GM23248 (cell line): ENCODE results near the gene P2RY8. TPM values are rescaled to one million over a fixed set of nuclear protein-coding genes. Genes with fewer than 3 reads are reported as not detected.

Experiments used
- DNase-seq: peaks from one replicate; pipeline ENCODE4 v3.0.0-alpha.2; 2015
- H2AFZ ChIP-seq: fragments of 200-600 bp; sonication (generic); 2 replicates; pipeline ENCODE4 v1.6.1; 2016; ENCODE audit warnings: antibody characterized with exemption
- H3F3A ChIP-seq: fragments of 200-600 bp; sonication (generic); 2 replicates; pipeline ENCODE4 v1.6.1; 2016; ENCODE audit warnings: mild to moderate bottlenecking, antibody characterized with exemption, mixed run types; ENCODE audit not compliant: insufficient read depth
- H3K27ac ChIP-seq: fragments of 200-600 bp; sonication (generic); 2 replicates; pipeline ENCODE4 v1.5.1; 2016; ENCODE audit warnings: mild to moderate bottlenecking
- H3K27me3 ChIP-seq: fragments of 200-600 bp; sonication (generic); replicated peaks from 2 replicates; pipeline ENCODE4 v1.6.1; 2016; ENCODE audit warnings: mild to moderate bottlenecking; ENCODE audit not compliant: insufficient read depth
- H3K36me3 ChIP-seq: fragments of 200-600 bp; sonication (generic); 2 replicates; pipeline ENCODE4 v1.6.1; 2016; ENCODE audit warnings: low read depth, mild to moderate bottlenecking
- H3K4me1 ChIP-seq: fragments of 200-600 bp; sonication (generic); 2 replicates; pipeline ENCODE4 v1.6.1; 2016; ENCODE audit warnings: mild to moderate bottlenecking; ENCODE audit not compliant: insufficient read depth
- H3K4me2 ChIP-seq: fragments of 200-600 bp; sonication (generic); one replicate; pipeline ENCODE4 v1.6.1; 2016; ENCODE audit warnings: mild to moderate bottlenecking; ENCODE audit not compliant: unreplicated experiment
- H3K4me3 ChIP-seq: fragments of 200-600 bp; sonication (generic); 2 replicates; pipeline ENCODE4 v1.5.1; 2016; ENCODE audit warnings: mild to moderate bottlenecking
- H3K79me2 ChIP-seq: fragments of 200-600 bp; sonication (generic); 2 replicates; pipeline ENCODE4 v1.6.1; 2016; ENCODE audit warnings: mild to moderate bottlenecking; ENCODE audit not compliant: insufficient read depth
- H3K9ac ChIP-seq: fragments of 200-600 bp; sonication (generic); 2 replicates; pipeline ENCODE4 v1.6.1; 2016; ENCODE audit warnings: mild to moderate bottlenecking
- H3K9me2 ChIP-seq: fragments of 200-600 bp; sonication (generic); 2 replicates; pipeline ENCODE4 v1.6.1; 2016; ENCODE audit warnings: mixed run types, mild to moderate bottlenecking, moderate library complexity; ENCODE audit not compliant: insufficient read depth
- H3K9me3 ChIP-seq: fragments of 200-600 bp; sonication (generic); one replicate; pipeline ENCODE4 v1.6.1; 2017; ENCODE audit warnings: low read depth
- H4K20me1 ChIP-seq: fragments of 200-600 bp; sonication (generic); 2 replicates; pipeline ENCODE4 v1.6.0; 2016; ENCODE audit not compliant: insufficient read depth
- EZH2 ChIP-seq: fragments of 200-600 bp; sonication (generic); IDR thresholded peaks from 2 replicates; pipeline ENCODE4 v1.6.1; 2018; ENCODE audit warnings: antibody characterized with exemption, mild to moderate bottlenecking; ENCODE audit not compliant: insufficient read depth, poor library complexity, severe bottlenecking
- EZH2phosphoT487 ChIP-seq: fragments of 200-600 bp; sonication (generic); IDR thresholded peaks from 2 replicates; pipeline ENCODE4 v1.6.1; 2018; ENCODE audit warnings: antibody characterized with exemption, moderate library complexity, mild to moderate bottlenecking, low read depth; ENCODE audit not compliant: insufficient read depth
- WGBS, 2 experiments: methylation state at CpG; one replicate each; pipeline ENCODE4 v1.1.6; 2015 to 2017; ENCODE audit warnings: low lambda C conversion rate in 2 of 2, low coverage in 1 of 2; ENCODE audit errors: missing lambda C conversion rate in 2 of 2; 5-methylcytosine and 5-hydroxymethylcytosine counted together
- in situ Hi-C: fragments of 300-500 bp; cut with MboI; formaldehyde crosslinking; loops from 2 replicates; pipeline ENCODE4 v1.15.0; 2020
- polyA plus RNA-seq: library from polyadenylated mRNA; unstranded; fragments of >200 nt; fragmentation: Nextera tagmentation; extraction: Ambion mirVana; gene quantifications from 2 replicates; pipeline ENCODE4 v1.2.1, GENCODE V29; 2016
- total RNA-seq: library from RNA; depleted of rRNA; stranded (reverse); fragments of >200 nt; shearing (Covaris generic); gene quantifications from 2 replicates; pipeline ENCODE4 v1.2.3, GENCODE V29; 2014

The P2RY8 gene
- total and polyA plus RNA-seq, 2 experiments from 2014 or later: not detected

DNA sequence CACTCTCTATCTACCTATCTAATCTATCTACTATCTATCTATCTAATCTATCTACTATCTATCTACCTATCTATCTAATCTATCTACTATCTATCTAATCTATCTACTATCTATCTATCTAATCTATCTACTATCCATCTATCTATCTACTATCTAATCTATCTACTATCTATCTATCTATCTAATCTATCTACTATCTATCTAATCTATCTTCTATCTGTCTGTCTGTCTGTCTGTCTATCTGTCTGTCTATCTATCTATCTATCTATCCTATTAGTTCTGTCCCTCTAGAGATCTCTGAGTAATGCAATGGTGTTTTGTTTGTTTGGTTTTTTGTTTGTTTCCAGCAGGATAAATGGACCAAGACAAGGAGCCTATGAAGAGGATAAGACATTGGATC, 74.9 kb downstream of the P2RY8 start:
- Histone ChIP-seq H3K36me3 (no peaks in the 10 kb centered on the region), H3K9me2 (0 out of 2 replicates have a peak, but pooled peaks cover 4% of the 10 kb centered on the region), H3K9ac (no peak overlapping the region), H3K27ac (no peak overlapping the region), H3K4me1 (no peaks in the 10 kb centered on the region), H3K79me2 (no peaks in the 10 kb centered on the region), H2AFZ (no peak overlapping the region), H4K20me1 (no peaks in the 10 kb centered on the region), H3K9me3 (no peaks in the 10 kb centered on the region), H3K4me3 (no peak overlapping the region), H3K4me2 (no peak overlapping the region), H3K27me3 (peaks cover 24% of the 10 kb centered on the region), H3F3A (no peaks in the 10 kb centered on the region)
- in situ Hi-C loops: no loop called here
- no peak for TF ChIP-seq EZH2
- no peak for TF ChIP-seq EZH2phosphoT487
- DNase-seq: no peak

- H4K20me1 ChIP-seq: no peaks in the 10 kb centered on the region
- H3K4me1 ChIP-seq: no peaks in the 10 kb centered on the region
- 0 out of 2 replicates have a peak, but pooled peaks cover 4% of the 10 kb centered on the region for H3K9me2 ChIP-seq
- WGBS, 2 experiments: 50 to 59% methylated on average over 3 of the region's 3 CpGs
- no peaks in the 10 kb centered on the region for H3K9me3 ChIP-seq
- H2AFZ ChIP-seq: no peak overlapping the region
- H3K4me2 ChIP-seq: no peak overlapping the region
- H3K4me3 ChIP-seq: no peak overlapping the region
- H3K79me2 ChIP-seq: peaks cover 17% of the 10 kb centered on the region
- no peak overlapping the region for H3K9ac ChIP-seq
- TF ChIP-seq EZH2phosphoT487: no peak
- no peak for TF ChIP-seq EZH2
- in situ Hi-C loops: loop anchor here (10.0 kb wide), 1 partner anchor 1149 kb away; no protein-coding TSS in a partner anchor
- H3K36me3 ChIP-seq: no peaks in the 10 kb centered on the region
- no peak for DNase-seq
- H3K27ac ChIP-seq: no peak overlapping the region
- H3K27me3 ChIP-seq: no peaks in the 10 kb centered on the region
- H3F3A ChIP-seq: no peaks in the 10 kb centered on the region
Measured at GRCh38 chrX:1455948-1456280, 81.1 kb downstream of the P2RY8 start.

DNA sequence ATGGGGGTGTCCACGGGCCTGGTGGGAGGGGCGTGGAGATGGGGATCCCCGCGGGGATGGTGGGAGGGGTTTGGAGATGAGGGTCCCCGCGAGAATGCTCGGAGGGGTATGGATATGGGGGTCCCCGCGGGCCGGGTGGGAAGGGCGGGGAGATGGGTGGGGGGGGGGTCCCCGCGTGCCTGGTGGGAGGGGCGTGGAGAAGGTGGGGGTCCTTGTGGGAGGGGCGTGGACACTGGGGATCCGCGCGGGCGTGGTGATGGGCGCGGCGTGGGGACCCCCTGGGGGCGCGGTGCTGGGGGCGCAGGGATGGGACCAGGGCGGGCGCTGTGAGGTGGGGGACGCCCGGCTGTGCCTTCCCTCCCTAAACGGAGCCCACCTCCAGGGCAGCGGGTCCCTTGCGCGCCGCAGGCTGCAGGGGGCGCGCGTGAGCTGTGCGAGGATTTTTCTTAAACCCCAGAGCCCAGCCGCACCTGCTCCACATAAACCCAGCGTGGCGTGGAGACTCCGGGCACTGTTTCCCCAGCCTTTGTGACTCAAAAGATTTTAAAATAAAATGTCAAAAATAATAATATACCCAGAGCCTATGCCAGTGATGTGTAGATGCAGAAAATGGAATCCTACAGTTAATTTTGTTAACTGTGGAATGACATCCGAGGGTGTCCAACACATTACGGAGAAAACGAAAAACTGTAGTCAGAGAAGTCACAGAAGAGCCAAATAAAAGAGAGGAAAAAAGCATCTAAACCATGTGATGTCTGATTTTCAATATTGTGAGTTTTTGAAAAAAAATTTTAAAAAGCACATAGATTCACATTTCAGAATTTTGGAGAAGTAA, 82.8 kb downstream of the P2RY8 start:
- no peaks in the 10 kb centered on the region for H3K4me1 ChIP-seq
- peak overlapping the region; percentile 47; the same call in 1 of the 2 replicates for H3K4me3 ChIP-seq
- no peaks in the 10 kb centered on the region for H3K27me3 ChIP-seq
- H3K36me3 ChIP-seq: no peaks in the 10 kb centered on the region
- H2AFZ ChIP-seq: no peak overlapping the region
- no peaks in the 10 kb centered on the region for H4K20me1 ChIP-seq
- in situ Hi-C loops: loop anchor here (10.0 kb wide), 1 partner anchor 1151 kb away; no protein-coding TSS in a partner anchor
- no peak overlapping the region for H3K9ac ChIP-seq
- H3K9me2 ChIP-seq: no peaks in the 10 kb centered on the region
- H3F3A ChIP-seq: no peaks in the 10 kb centered on the region
- DNase-seq: peak; percentile 83
- TF ChIP-seq EZH2: no peak
- no peak for TF ChIP-seq EZH2phosphoT487
- no peak overlapping the region for H3K27ac ChIP-seq
- H3K79me2 ChIP-seq: peaks cover 35% of the 10 kb centered on the region
- WGBS, 2 experiments: 3 to 5% methylated on average over 21 to 45 of the region's 45 CpGs
- no peaks in the 10 kb centered on the region for H3K9me3 ChIP-seq
- H3K4me2 ChIP-seq: no peak overlapping the region

- in situ Hi-C loops: loop anchor here (10.0 kb wide), 1 partner anchor 1151 kb away; no protein-coding TSS in a partner anchor
- H3K9ac ChIP-seq: peak overlapping the region; percentile 80
- no peaks in the 10 kb centered on the region for H3K4me1 ChIP-seq
- no peaks in the 10 kb centered on the region for H3K27me3 ChIP-seq
- peak overlapping the region; percentile 46 for H3K4me2 ChIP-seq
- no peaks in the 10 kb centered on the region for H3K9me2 ChIP-seq
- 1 to 3% methylated on average over 16 to 34 of the region's 34 CpGs for WGBS, 2 experiments
- no peaks in the 10 kb centered on the region for H3K36me3 ChIP-seq
- no peak for TF ChIP-seq EZH2
- no peak for TF ChIP-seq EZH2phosphoT487
- H2AFZ ChIP-seq: peak overlapping the region; percentile 93
- DNase-seq: no peak
- peak overlapping the region; percentile 88 for H3K27ac ChIP-seq
- peak overlapping the region; percentile 78 for H3K4me3 ChIP-seq
- H3K79me2 ChIP-seq: peaks cover 42% of the 10 kb centered on the region
- no peaks in the 10 kb centered on the region for H3K9me3 ChIP-seq
- H4K20me1 ChIP-seq: no peaks in the 10 kb centered on the region
- H3F3A ChIP-seq: no peaks in the 10 kb centered on the region
Measured at GRCh38 chrX:1453395-1453783, 83.6 kb downstream of the P2RY8 start.
